Measurements from ENCODE around the gene HIP1R. TPM values are rescaled to one million over a fixed set of nuclear protein-coding genes. Genes with fewer than 3 reads are reported as not detected.
A peak's percentile ranks its signal among the peaks of the same experiment; 100 is the strongest.

Gene HIP1R
- total RNA-seq, 1 experiment from 2014 or later: 44.6 TPM

GRCh38 chr12:122790393-122791075, 44.7 kb upstream of the HIP1R start:
- peak; percentile 28 for DNase-seq (ENCODE audit: unreplicated experiment)
- peaks cover 16% of the 10 kb centered on the region for H3K4me1 Mint-ChIP-seq (ENCODE audit: insufficient read depth, unreplicated experiment)
- intact Hi-C loops (cut with micrococcal nuclease): loop anchor here (5.0 kb wide), 1 partner anchor 72 kb away; no protein-coding TSS in a partner anchor
- no peaks in the 10 kb centered on the region for H3K9me3 Mint-ChIP-seq (ENCODE audit: unreplicated experiment)
- H3K27ac Mint-ChIP-seq (ENCODE audit: low read depth, unreplicated experiment): peak overlapping the region; percentile 35
- no TSS peak for BruUV-seq (replicated peaks)
- H3K4me3 Mint-ChIP-seq (ENCODE audit: unreplicated experiment): no peak overlapping the region
- CTCF ChIA-PET: interaction anchor here (0.6 to 1.6 kb wide), 9 partner anchors 9 to 177 kb away, joined by 3 to 8 read pairs (median 4); no protein-coding TSS in a partner anchor
- no peaks in the 10 kb centered on the region for H3K27me3 Mint-ChIP-seq (ENCODE audit: insufficient read depth, unreplicated experiment)
- TF ChIP-seq CTCF (IDR thresholded peaks at IDR 0.05; ENCODE audit: unreplicated experiment): no peak
- POLR2A ChIA-PET: interaction anchor here (1.0 to 1.4 kb wide), 4 partner anchors 8 to 31 kb away, joined by 3 read pairs; no protein-coding TSS in a partner anchor
- H3K36me3 Mint-ChIP-seq (ENCODE audit: insufficient read depth, unreplicated experiment): no peaks in the 10 kb centered on the region

- H3K4me1 Mint-ChIP-seq (ENCODE audit: insufficient read depth, unreplicated experiment): peaks cover 8% of the 10 kb centered on the region
- no peak overlapping the region for H3K27ac Mint-ChIP-seq (ENCODE audit: low read depth, unreplicated experiment)
- H3K27me3 Mint-ChIP-seq (ENCODE audit: insufficient read depth, unreplicated experiment): no peaks in the 10 kb centered on the region
- no peaks in the 10 kb centered on the region for H3K9me3 Mint-ChIP-seq (ENCODE audit: unreplicated experiment)
- intact Hi-C loops (cut with micrococcal nuclease): loop anchor here (1.0 to 5.0 kb wide), 4 partner anchors 38 to 159 kb away; no protein-coding TSS in a partner anchor
- H3K4me3 Mint-ChIP-seq (ENCODE audit: unreplicated experiment): no peak overlapping the region
- BruUV-seq (replicated peaks): no TSS peak
- peak; percentile 64 for DNase-seq (ENCODE audit: unreplicated experiment)
- ChIA-PET POLR2A (interaction anchor here (0.6 to 1.7 kb wide), 8 partner anchors 32 to 185 kb away, joined by 3 to 11 read pairs (median 4); no protein-coding TSS in a partner anchor), CTCF (interaction anchor here (0.6 to 2.9 kb wide), 39 partner anchors 9 to 445 kb away, joined by 3 to 37 read pairs (median 6); partner anchors contain the start of gene HIP1R)
- no peaks in the 10 kb centered on the region for H3K36me3 Mint-ChIP-seq (ENCODE audit: insufficient read depth, unreplicated experiment)
- peak; percentile 46 for TF ChIP-seq CTCF (IDR thresholded peaks at IDR 0.05; ENCODE audit: unreplicated experiment)
Observed at GRCh38 chr12:122793685-122794106, 41.6 kb upstream of the HIP1R start.

GRCh38 chr12:122795807-122796206, 39.5 kb upstream of the HIP1R start:
- no peak for TF ChIP-seq CTCF (IDR thresholded peaks at IDR 0.05; ENCODE audit: unreplicated experiment)
- no TSS peak for BruUV-seq (replicated peaks)
- Mint-ChIP-seq H3K36me3 (ENCODE audit: insufficient read depth, unreplicated experiment) (no peaks in the 10 kb centered on the region), H3K27ac (ENCODE audit: low read depth, unreplicated experiment) (no peak overlapping the region), H3K9me3 (ENCODE audit: unreplicated experiment) (no peaks in the 10 kb centered on the region), H3K4me1 (ENCODE audit: insufficient read depth, unreplicated experiment) (peaks cover 2% of the 10 kb centered on the region), H3K27me3 (ENCODE audit: insufficient read depth, unreplicated experiment) (no peaks in the 10 kb centered on the region), H3K4me3 (ENCODE audit: unreplicated experiment) (no peak overlapping the region)
- ChIA-PET CTCF (interaction anchor here (0.5 to 1.6 kb wide), 3 partner anchors 29 to 74 kb away, joined by 3 to 5 read pairs (median 4); no protein-coding TSS in a partner anchor), POLR2A (interaction anchor here (0.9 kb wide), 1 partner anchor 151 kb away, joined by 3 read pairs; no protein-coding TSS in a partner anchor)
- intact Hi-C loops (cut with micrococcal nuclease): no loop called here
- DNase-seq (ENCODE audit: unreplicated experiment): no peak

GRCh38 chr12:122799641-122800243, 35.5 kb upstream of the HIP1R start:
- no peak for DNase-seq (ENCODE audit: unreplicated experiment)
- Mint-ChIP-seq H3K4me1 (ENCODE audit: insufficient read depth, unreplicated experiment) (no peaks in the 10 kb centered on the region), H3K27ac (ENCODE audit: low read depth, unreplicated experiment) (no peak overlapping the region), H3K36me3 (ENCODE audit: insufficient read depth, unreplicated experiment) (no peaks in the 10 kb centered on the region), H3K27me3 (ENCODE audit: insufficient read depth, unreplicated experiment) (no peaks in the 10 kb centered on the region), H3K9me3 (ENCODE audit: unreplicated experiment) (no peaks in the 10 kb centered on the region), H3K4me3 (ENCODE audit: unreplicated experiment) (no peak overlapping the region)
- no peak for TF ChIP-seq CTCF (IDR thresholded peaks at IDR 0.05; ENCODE audit: unreplicated experiment)
- ChIA-PET CTCF (interaction anchor here (0.7 to 1.1 kb wide), 4 partner anchors 10 to 243 kb away, joined by 3 to 5 read pairs (median 3); no protein-coding TSS in a partner anchor), POLR2A (interaction anchor here (1.6 to 2.1 kb wide), 3 partner anchors 22 to 433 kb away, joined by 3 to 5 read pairs (median 4); partner anchors contain the start of genes ABCB9, MPHOSPH9 and MTRFR)
- no TSS peak for BruUV-seq (replicated peaks)
- intact Hi-C loops (cut with micrococcal nuclease): no loop called here

Data from MCF 10A (cell line).